HepG2 (cell line): ENCODE results near the gene STMN1. TPM values are rescaled to one million over a fixed set of nuclear protein-coding genes. Genes with fewer than 3 reads are reported as not detected.

ENCODE experiments used
- ATAC-seq: fragments of 200-7000 bp; cut with Tn5 transposase; 3 replicates; pipeline ENCODE4 v1.9.1; 2020; ENCODE audit warnings: mild to moderate bottlenecking, moderate library complexity
- BruUV-seq: library from RNA; stranded (reverse); fragments of 400-500 nt; replicated peaks from 2 replicates; lab custom pipeline; 2021; lab: Mats Ljungman, UMichigan
- CTCF ChIA-PET: fragments of 300-600 bp; formaldehyde crosslinking; extraction: SDS; loops from one replicate; lab custom pipeline; 2021; ENCODE audit warnings: low total read pairs, inconsistent platforms, low intra/inter-chr PET ratio; lab: Yijun Ruan, JAX
- POLR2A ChIA-PET: fragments of 350-600 bp; sonication (Branson Sonifier 250); formaldehyde crosslinking; loops from one replicate; lab custom pipeline; 2020; ENCODE audit warnings: antibody characterized with exemption, inconsistent platforms; lab: Yijun Ruan, JAX
- DNase-seq: peaks from one replicate; pipeline ENCODE4 v3.0.0-alpha.2; 2015; ENCODE audit warnings: low spot score
- FAIRE-seq: peaks from 3 replicates; lab custom pipeline; 2011; peaks lifted over from hg19 to GRCh38; lab: Jason Lieb, UNC
- H2AFZ ChIP-seq: one replicate; pipeline ENCODE4 v1.6.1; 2011; ENCODE audit warnings: low read length, inconsistent platforms
- H3K27ac ChIP-seq: fragments of 300-600 bp; 3 replicates; pipeline ENCODE4 v1.8.0; 2011; ENCODE audit warnings: mixed run types, mild to moderate bottlenecking, mixed read lengths, low read length, inconsistent platforms; ENCODE audit not compliant: insufficient read depth; ENCODE audit errors: extremely low read length
- H3K27me3 ChIP-seq, 2 experiments: fragments of 200-600 bp in 1 of 2; 2 replicates in 1 of 2; 3 replicates in 1 of 2; pipeline versions ENCODE4 v1.6.0 to v1.8.0; 2011; ENCODE audit warnings: low read length in 2 of 2, mild to moderate bottlenecking in 2 of 2, moderate library complexity in 2 of 2, inconsistent platforms in 1 of 2; ENCODE audit not compliant: insufficient read depth in 2 of 2, control insufficient read depth in 1 of 2
- H3K36me3 ChIP-seq, 2 experiments: fragments of 200-600 bp in 1 of 2; replicated peaks in 1 of 2; 2 replicates in 1 of 2; 3 replicates in 1 of 2; pipeline versions ENCODE4 v1.5.1 to v1.8.0; 2011; ENCODE audit warnings: low read length in 2 of 2, inconsistent platforms in 1 of 2; ENCODE audit not compliant: insufficient read depth in 2 of 2, control insufficient read depth in 1 of 2
- H3K4me1 ChIP-seq: 2 replicates; pipeline ENCODE4 v1.5.1; 2012; ENCODE audit warnings: low read length, inconsistent platforms; ENCODE audit not compliant: insufficient read depth
- H3K4me2 ChIP-seq: 2 replicates; pipeline ENCODE4 v1.6.0; 2011; ENCODE audit warnings: low read depth, low read length, inconsistent platforms
- H3K4me3 ChIP-seq, 3 experiments: fragments of 200-600 bp in 1 of 3; sonication (generic), shearing (Covaris generic) in 1 of 3; replicated peaks in 1 of 3; 2 replicates each; pipeline ENCODE4 v1.5.1; 2011 to 2016; ENCODE audit warnings: low read length in 3 of 3, inconsistent platforms in 2 of 3, low read depth in 2 of 3, mild to moderate bottlenecking in 2 of 3, control low read depth in 1 of 3, mixed read lengths in 1 of 3; ENCODE audit not compliant: insufficient read depth in 1 of 3
- H3K79me2 ChIP-seq: one replicate; pipeline ENCODE4 v1.6.1; 2011; ENCODE audit warnings: low read length, inconsistent platforms; ENCODE audit not compliant: insufficient read depth
- H3K9ac ChIP-seq: 2 replicates; pipeline ENCODE4 v1.6.0; 2011; ENCODE audit warnings: mild to moderate bottlenecking, low read depth, low read length, inconsistent platforms; ENCODE audit not compliant: insufficient read depth
- H3K9me3 ChIP-seq: 2 replicates; pipeline ENCODE4 v1.5.1; 2012; ENCODE audit warnings: mild to moderate bottlenecking, low read length
- H4K20me1 ChIP-seq: 2 replicates; pipeline ENCODE4 v1.6.0; 2011; ENCODE audit warnings: inconsistent platforms, mild to moderate bottlenecking, low read length, moderate library complexity; ENCODE audit not compliant: insufficient read depth
- FOSL2 ChIP-seq: sonication (generic); formaldehyde crosslinking; IDR thresholded peaks from 2 replicates; pipeline ENCODE4 v1.4.0; 2020; ENCODE audit warnings: missing genetic modification reagents
- NR2C2 ChIP-seq: sonication (generic); formaldehyde crosslinking; IDR thresholded peaks from 2 replicates; pipeline ENCODE4 v1.4.0; 2020; ENCODE audit warnings: missing genetic modification reagents, mild to moderate bottlenecking, moderate library complexity, borderline replicate concordance
- SMYD3 ChIP-seq: sonication (generic); formaldehyde crosslinking; IDR thresholded peaks from 2 replicates; pipeline ENCODE4 v1.8.1; 2023; ENCODE audit warnings: mild to moderate bottlenecking, missing genetic modification reagents
- TEAD2 ChIP-seq: sonication (generic); formaldehyde crosslinking; IDR thresholded peaks from 2 replicates; pipeline ENCODE4 v1.9.0; 2021; ENCODE audit warnings: missing genetic modification reagents
- TGIF2 ChIP-seq: IDR thresholded peaks from 2 replicates; pipeline ENCODE4 v1.6.1; 2016; ENCODE audit warnings: control low read depth, missing compliant biosample characterization
- THAP9 ChIP-seq: sonication (generic); formaldehyde crosslinking; IDR thresholded peaks from 2 replicates; pipeline ENCODE4; 2020; ENCODE audit warnings: missing genetic modification reagents, mild to moderate bottlenecking, borderline replicate concordance
- ZBTB20 ChIP-seq: sonication (generic); formaldehyde crosslinking; IDR thresholded peaks from 2 replicates; pipeline ENCODE4 v1.8.1; 2023; ENCODE audit warnings: missing genetic modification reagents, low read depth, mild to moderate bottlenecking, borderline replicate concordance
- ZNF780A ChIP-seq: sonication (generic); formaldehyde crosslinking; IDR thresholded peaks from 2 replicates; pipeline ENCODE4 v1.8.0; 2022; ENCODE audit warnings: mild to moderate bottlenecking, missing genetic modification reagents, moderate library complexity
- WGBS: methylation state at CpG from one replicate; pipeline ENCODE4 v1.1.6; 2017; ENCODE audit warnings: low lambda C conversion rate; 5-methylcytosine and 5-hydroxymethylcytosine counted together
- in situ Hi-C: cut with HindIII; loops from 2 replicates; pipeline ENCODE4 v1.10.0; 2017; ENCODE audit warnings: low pct_unique_long_range_greater_than_20kb; ENCODE audit not compliant: extremely low pct_ligation_motif_present
- intact Hi-C: fragments of 100-400 bp; cut with micrococcal nuclease; formaldehyde crosslinking; loops from one replicate; pipeline ENCODE4 v1.10.0; 2022; ENCODE audit not compliant: unreplicated experiment
- polyA plus RNA-seq, 8 experiments: library from polyadenylated mRNA; depleted of rRNA in 3 of 8; stranded (reverse) in 7 of 8; unstranded in 1 of 8; fragments of >200 nt; fragmentation: Illumina TruSeq in 4 of 8; extraction: Trizol in 4 of 8; gene quantifications; 2 replicates each; pipeline versions ENCODE4 v1.2.1 to v1.2.3, GENCODE V29; 2011 to 2016; ENCODE audit warnings: low read depth in 4 of 8, missing spikeins in 1 of 8, mixed read lengths in 1 of 8; ENCODE audit not compliant: insufficient read depth in 1 of 8
- total RNA-seq, 5 experiments: library from RNA; depleted of rRNA; stranded (reverse); fragments of >200 nt; fragmentation: Illumina TruSeq; extraction: Trizol; gene quantifications; 2 replicates each; pipeline ENCODE4 v1.2.3, GENCODE V29; 2016; ENCODE audit warnings: low read depth in 1 of 5
- TF ChIP-seq, protein P1 (sequence below): sonication (generic); formaldehyde crosslinking; conservative IDR thresholded peaks from 2 replicates; pipeline ENCODE4 v1.8.0; 2022; ENCODE audit warnings: mild to moderate bottlenecking, moderate library complexity, missing genetic modification reagents
- TF ChIP-seq, protein P2 (sequence below): sonication (generic); formaldehyde crosslinking; IDR thresholded peaks from 2 replicates; pipeline ENCODE4 v1.9.0; 2022; ENCODE audit warnings: low read depth, missing genetic modification reagents
- TF ChIP-seq, protein P3 (sequence below): IDR thresholded peaks from 2 replicates; pipeline ENCODE4 v1.6.1; 2012; ENCODE audit warnings: inconsistent platforms
- TF ChIP-seq, protein P4 (sequence below): sonication (generic); formaldehyde crosslinking; IDR thresholded peaks from 2 replicates; pipeline ENCODE4 v1.4.0; 2020; ENCODE audit warnings: mild to moderate bottlenecking, low read depth, missing genetic modification reagents

Gene STMN1
- total and polyA plus RNA-seq, 2 of the 13 experiments (the other 11 are each of a cell fraction or from before 2014, with no cell fraction given), result 45.9 to 409 TPM

- H3K9me3 ChIP-seq, result no peaks in the 10 kb centered on the region
- H3K4me3 ChIP-seq, result peak overlapping the region; percentile 74 to 92 (median 84); a peak in 5 of 6 replicates
- H2AFZ ChIP-seq, result no peak overlapping the region
- DNase-seq, result no peak
- H3K36me3 ChIP-seq, result peaks cover 2 to 21% of the 10 kb centered on the region in 2 experiments; a peak in 2 of 5 replicates
- 32% methylated on average over 31 of the region's 34 CpGs for WGBS
- peaks cover 52% of the 10 kb centered on the region for H3K4me1 ChIP-seq
- 0 out of 2 replicates have a peak overlapping the region, but pooled peaks have one; percentile 11 for H3K9ac ChIP-seq
- BruUV-seq, result no TSS peak
- ChIA-PET CTCF (interaction anchor here (1.6 kb wide), 1 partner anchor 91 kb away, joined by 5 read pairs; the partner anchor contains the start of gene PAFAH2), POLR2A (no interaction called here)
- ATAC-seq, result peak; percentile 16
- peaks cover 33% of the 10 kb centered on the region for H3K79me2 ChIP-seq
- in situ Hi-C loops, result no loop called here
- peak overlapping the region; percentile 71 for H3K4me2 ChIP-seq
- H3K27ac ChIP-seq, result no peak overlapping the region
- H3K27me3 ChIP-seq, result peaks cover 0 to 3% of the 10 kb centered on the region in 2 experiments; a peak in 2 of 5 replicates
- FAIRE-seq, result no peak
- intact Hi-C loops, result loop anchor here (1.0 kb wide), 1 partner anchor 92 kb away; the partner anchor contains the start of gene PAFAH2
- peaks cover 4% of the 10 kb centered on the region; the same call in 1 of the 2 replicates for H4K20me1 ChIP-seq
- TF ChIP-seq ZNF780A (CRISPR knock-in tag) (no peak), FOSL2 (CRISPR knock-in tag) (no peak), TEAD2 (no peak), ZBTB20 (CRISPR knock-in tag) (0 out of 2 replicates have a peak, but pooled peaks have one; percentile 48), THAP9 (CRISPR knock-in tag) (no peak), TGIF2 (no peak), SMYD3 (CRISPR knock-in tag) (no peak), NR2C2 (CRISPR knock-in tag) (no peak; the same call in none of the 2 replicates)
- TF ChIP-seq, protein P1, sequence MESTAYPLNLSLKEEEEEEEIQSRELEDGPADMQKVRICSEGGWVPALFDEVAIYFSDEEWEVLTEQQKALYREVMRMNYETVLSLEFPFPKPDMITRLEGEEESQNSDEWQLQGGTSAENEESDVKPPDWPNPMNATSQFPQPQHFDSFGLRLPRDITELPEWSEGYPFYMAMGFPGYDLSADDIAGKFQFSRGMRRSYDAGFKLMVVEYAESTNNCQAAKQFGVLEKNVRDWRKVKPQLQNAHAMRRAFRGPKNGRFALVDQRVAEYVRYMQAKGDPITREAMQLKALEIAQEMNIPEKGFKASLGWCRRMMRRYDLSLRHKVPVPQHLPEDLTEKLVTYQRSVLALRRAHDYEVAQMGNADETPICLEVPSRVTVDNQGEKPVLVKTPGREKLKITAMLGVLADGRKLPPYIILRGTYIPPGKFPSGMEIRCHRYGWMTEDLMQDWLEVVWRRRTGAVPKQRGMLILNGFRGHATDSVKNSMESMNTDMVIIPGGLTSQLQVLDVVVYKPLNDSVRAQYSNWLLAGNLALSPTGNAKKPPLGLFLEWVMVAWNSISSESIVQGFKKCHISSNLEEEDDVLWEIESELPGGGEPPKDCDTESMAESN (CRISPR knock-in tag), result no peak; the same call in 1 of the 2 replicates
- TF ChIP-seq, protein P2, sequence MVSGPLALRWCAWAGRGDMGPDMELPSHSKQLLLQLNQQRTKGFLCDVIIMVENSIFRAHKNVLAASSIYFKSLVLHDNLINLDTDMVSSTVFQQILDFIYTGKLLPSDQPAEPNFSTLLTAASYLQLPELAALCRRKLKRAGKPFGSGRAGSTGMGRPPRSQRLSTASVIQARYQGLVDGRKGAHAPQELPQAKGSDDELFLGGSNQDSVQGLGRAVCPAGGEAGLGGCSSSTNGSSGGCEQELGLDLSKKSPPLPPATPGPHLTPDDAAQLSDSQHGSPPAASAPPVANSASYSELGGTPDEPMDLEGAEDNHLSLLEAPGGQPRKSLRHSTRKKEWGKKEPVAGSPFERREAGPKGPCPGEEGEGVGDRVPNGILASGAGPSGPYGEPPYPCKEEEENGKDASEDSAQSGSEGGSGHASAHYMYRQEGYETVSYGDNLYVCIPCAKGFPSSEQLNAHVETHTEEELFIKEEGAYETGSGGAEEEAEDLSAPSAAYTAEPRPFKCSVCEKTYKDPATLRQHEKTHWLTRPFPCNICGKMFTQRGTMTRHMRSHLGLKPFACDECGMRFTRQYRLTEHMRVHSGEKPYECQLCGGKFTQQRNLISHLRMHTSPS (CRISPR knock-in tag), result no peak
- TF ChIP-seq, protein P3, sequence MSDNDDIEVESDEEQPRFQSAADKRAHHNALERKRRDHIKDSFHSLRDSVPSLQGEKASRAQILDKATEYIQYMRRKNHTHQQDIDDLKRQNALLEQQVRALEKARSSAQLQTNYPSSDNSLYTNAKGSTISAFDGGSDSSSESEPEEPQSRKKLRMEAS, result 0 out of 2 replicates have a peak, but pooled peaks have one; percentile 23
- TF ChIP-seq, protein P4, sequence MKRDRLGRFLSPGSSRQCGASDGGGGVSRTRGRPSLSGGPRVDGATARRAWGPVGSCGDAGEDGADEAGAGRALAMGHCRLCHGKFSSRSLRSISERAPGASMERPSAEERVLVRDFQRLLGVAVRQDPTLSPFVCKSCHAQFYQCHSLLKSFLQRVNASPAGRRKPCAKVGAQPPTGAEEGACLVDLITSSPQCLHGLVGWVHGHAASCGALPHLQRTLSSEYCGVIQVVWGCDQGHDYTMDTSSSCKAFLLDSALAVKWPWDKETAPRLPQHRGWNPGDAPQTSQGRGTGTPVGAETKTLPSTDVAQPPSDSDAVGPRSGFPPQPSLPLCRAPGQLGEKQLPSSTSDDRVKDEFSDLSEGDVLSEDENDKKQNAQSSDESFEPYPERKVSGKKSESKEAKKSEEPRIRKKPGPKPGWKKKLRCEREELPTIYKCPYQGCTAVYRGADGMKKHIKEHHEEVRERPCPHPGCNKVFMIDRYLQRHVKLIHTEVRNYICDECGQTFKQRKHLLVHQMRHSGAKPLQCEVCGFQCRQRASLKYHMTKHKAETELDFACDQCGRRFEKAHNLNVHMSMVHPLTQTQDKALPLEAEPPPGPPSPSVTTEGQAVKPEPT, result no peak
Observed at GRCh38 chr1:25906644-25907300, 553 bp upstream of the STMN1 start.
